NCI-H2171 treated with DMSO at 0.1 percent for 48 hours (cell line): ENCODE results near the gene ZNF628.
"Not testable (repeated sequence)": the region's sequence is repeated elsewhere in the genome, so short reads cannot be mapped to it uniquely, and the experiment has no call there.

Experiments
- DNase-seq: peaks from one replicate; lab custom pipeline; 2025; lab: John Stamatoyannopoulos, UW

Gene ZNF628

GRCh38 chr19:55484593-55485438 lies 8.4 kb downstream of the ZNF628 start, which contains the start of gene NAT14:
Gene NAT14, plus strand, starts transcription at chr19:55485188. Its CDS starts 521 bp downstream, at chr19:55485709.
- peak; percentile 88 for DNase-seq

- peak; percentile 95 for DNase-seq
These were observed 9.1 kb downstream of the ZNF628 start for GRCh38 chr19:55485439-55486011.

DNA sequence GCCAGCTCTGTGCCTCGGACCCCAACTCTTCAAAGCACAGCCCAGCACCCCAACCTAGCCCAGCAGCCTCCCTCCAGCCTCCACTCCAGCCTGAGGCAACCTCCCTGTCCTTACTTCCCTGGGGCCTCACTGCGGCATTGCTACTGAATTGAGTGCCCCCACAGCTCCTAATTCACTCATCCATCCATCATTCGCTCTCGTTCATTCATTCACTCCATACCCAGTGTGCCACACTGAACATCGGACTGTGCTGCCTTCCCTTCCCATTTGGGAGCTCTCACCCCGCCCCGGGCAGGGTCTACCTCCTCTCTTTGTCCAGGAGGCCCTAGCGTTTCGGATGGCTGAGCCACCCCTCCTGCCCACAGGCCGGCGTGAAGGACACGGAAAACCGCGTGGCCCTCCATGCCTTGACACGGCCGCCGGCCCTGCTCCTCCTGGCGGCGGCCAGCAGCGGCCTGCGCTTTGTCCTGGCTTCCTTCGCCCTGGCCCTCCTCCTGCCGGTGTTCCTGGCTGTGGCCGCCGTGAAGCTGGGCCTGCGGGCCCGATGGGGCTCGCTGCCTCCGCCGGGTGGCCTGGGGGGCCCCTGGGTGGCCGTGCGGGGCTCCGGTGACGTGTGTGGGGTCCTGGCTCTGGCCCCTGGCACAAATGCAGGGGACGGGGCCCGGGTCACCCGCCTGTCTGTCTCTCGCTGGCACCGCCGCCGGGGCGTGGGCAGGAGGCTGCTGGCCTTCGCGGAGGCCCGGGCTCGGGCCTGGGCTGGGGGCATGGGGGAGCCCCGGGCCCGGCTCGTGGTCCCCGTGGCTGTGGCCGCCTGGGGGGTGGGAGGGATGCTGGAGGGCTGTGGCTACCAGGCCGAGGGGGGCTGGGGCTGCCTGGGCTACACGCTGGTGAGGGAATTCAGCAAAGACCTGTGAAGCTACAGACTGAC lies 9.9 kb downstream of the ZNF628 start:
- no peak for DNase-seq

DNA sequence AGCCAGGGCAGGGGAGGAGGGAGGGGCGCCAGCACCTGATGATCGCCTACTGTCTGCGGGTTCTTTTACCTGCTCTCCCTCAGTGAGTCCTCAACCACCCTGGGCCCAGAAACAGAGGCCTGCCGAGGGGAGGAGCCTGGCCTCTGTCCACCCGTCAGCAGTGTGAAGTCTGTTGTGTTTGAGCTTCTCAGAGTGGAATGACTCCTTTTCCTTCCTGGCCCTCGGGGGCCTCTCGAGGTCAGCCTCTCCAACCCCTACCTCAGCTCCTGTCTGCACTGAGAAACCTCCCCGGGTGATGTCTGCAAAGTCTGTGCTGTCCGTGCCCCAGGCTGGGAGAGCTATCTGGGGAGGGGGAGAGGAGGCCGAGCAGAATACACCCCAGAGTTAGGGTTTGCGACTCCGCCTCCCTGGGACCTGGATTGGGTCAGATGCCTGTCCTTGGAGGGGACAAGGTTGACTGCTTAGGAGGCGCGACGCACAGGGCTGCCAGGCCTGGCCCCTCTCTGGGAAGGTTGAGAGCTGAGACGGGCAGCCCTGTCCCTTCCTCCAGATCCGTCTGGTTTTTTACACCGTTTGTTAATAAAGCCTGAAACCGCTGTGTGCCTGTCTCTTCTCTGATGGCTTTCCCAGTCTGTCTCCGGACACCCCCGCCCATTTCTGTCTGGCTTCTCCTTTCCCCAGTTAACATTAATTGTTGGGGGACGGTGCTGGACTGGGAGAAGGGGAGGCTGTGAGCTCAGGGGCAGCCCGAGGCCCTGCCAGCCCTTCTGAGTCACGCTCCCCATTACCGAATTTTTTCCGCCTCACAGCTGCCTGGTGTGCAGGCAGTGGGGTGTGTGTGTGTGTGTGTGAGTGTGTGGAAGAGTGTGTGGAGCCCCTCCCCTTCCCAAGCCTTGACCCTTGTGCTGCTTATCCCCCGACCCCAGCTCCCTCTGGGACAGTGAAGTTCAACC lies 10.8 kb downstream of the ZNF628 start:
- DNase-seq, result peak; percentile 59

- DNase-seq, result peak; percentile 38
These were observed 11.7 kb downstream of the ZNF628 start, which contains the start of gene SSC5D for GRCh38 chr19:55487924-55488687. Gene SSC5D, plus strand, starts transcription at chr19:55488436. Its CDS starts 154 bp downstream, at chr19:55488590.

GRCh38 chr19:55488986-55489710 lies 12.7 kb downstream of the ZNF628 start:
- peak; percentile 6 for DNase-seq

- no peak for DNase-seq
These were observed 13.5 kb downstream of the ZNF628 start for GRCh38 chr19:55489711-55490477.

DNA sequence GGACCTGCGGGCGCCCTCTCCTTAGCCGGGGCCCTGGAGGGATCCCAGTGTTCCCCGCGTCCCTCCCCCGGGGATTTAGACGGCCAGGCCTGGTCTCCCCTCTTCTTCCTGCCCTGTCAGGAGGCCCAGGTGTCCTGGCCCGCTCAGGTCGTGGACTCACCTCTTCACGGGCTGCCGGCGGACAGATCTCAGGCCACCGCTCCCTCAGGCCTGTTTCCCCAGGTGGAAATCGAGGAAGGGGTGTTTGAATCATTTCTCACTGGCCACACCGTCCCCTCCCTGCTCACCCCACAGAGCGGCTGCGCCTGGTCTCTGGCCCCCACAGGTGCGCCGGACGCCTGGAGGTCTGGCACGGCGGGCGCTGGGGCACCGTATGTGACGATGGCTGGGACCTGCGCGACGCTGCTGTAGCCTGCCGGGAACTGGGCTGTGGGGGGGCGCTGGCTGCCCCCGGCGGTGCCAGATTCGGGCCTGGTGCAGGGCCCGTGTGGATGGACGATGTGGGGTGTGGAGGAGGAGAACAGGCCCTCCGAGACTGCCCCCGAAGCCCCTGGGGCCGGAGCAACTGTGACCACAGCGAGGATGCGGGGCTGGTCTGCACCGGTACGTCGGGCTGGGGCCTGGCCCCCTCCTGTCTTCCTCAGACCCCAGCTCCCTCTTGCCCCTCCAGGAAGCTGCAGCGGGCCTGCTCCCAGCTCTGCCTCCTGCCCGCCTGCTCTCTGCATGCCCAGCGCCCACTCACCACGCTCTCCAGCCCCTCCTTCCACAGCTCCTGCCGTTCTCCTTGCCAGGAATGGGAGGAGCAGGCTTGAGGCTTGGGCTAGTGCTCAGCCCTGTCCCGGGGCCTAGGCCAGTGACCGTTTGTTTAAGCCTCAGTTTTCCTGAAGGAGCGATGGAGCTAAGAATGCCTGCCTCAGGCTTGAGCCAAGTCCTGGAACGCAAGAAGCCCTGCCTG lies 14.3 kb downstream of the ZNF628 start:
- DNase-seq, result no peak

DNA sequence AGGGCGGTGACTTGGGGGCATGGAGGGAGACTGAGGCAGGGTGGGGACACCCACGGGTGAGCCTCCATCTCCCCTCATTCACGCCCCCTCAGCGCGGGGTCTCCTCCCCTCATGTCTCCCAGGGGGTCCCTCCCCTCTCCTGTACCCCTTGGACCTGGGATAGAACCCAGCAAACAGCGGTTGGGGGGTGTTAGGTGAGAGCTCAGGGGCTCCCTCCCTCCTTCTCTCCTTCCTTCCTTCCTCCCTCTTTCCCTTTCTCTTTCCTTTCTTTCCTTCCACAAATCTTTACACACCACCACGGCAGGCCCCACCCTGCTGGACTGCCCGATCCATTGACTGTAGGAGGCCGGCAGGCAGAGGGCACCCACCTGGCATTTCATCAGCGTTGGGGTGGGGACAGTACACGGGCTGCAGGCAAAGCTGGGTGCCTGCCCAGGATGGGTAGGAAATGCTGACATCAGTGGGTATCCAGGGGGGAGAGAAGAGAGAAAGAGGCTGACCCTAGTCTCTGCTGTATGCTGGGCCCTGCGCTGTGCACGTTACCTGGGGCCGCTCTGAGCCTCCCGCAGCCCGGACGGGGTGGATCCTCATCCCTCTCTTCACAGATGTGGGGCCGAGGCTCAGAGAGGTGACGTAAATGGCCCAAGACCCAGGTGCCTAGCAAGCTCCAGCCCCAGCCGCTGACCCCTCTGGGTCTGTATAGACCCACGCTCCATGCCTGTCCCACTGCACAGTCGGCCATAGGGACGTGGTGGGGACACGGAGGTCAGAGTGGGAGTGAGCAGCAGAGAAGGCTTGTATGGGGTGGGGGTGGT lies 15.3 kb downstream of the ZNF628 start:
- no peak for DNase-seq

DNA sequence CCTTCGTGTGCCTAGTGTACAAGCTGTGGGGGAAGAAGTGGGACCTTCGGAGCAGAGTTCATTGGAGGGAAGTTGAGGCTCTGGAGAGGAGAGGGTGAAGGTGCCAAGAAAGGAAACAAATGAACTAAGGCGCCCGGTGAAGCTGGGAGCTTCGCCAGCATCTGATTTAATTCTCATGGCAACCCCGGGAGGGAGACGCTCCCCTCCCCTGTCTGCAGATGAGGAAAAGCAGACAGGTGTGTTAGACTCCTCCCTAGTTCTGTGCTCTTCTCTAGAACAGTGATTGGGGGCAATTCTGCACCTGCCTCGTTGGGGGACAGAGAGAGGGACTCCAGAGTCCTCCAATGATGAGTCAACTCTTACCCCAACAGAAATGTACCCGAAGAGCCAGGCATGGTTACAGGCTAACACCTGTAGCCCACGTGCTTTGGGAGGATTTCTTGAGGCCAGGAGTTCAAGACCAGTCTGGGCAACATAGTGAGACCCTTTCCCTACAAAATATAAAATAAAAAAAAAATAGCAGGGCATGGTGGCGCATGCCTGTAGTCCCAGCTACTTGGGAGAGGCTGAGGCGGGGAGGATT lies 16.0 kb downstream of the ZNF628 start:
- peak; percentile 60 for DNase-seq

DNA sequence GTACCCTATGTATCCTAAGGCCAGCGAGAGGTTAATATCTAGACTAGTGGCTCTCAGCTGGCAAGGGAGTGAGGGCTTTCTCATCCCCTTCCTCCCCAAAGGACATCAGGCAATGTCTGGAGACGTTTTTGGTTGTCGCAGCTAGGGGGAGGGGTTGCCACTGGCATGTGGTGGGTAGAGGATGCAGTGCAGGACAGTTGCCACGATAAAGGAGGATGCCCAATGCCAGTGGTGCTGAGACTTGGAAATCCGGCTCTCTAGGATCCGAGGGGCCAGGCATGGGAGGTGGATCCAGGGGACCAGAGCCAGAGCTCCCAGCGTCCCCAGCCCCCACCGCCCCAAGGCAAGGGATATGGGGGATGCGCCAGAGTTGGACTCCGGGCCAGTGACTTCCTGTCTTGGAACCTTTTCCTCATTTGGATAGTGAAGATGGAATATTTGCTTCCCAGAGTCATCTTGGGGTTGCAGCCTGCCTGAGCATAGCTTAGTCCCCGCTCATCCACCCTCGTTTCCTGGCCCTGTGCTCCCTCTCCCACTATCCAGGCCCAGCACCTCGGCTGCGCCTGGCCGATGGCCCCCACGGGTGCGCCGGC lies 16.7 kb downstream of the ZNF628 start:
- no peak for DNase-seq

DNA sequence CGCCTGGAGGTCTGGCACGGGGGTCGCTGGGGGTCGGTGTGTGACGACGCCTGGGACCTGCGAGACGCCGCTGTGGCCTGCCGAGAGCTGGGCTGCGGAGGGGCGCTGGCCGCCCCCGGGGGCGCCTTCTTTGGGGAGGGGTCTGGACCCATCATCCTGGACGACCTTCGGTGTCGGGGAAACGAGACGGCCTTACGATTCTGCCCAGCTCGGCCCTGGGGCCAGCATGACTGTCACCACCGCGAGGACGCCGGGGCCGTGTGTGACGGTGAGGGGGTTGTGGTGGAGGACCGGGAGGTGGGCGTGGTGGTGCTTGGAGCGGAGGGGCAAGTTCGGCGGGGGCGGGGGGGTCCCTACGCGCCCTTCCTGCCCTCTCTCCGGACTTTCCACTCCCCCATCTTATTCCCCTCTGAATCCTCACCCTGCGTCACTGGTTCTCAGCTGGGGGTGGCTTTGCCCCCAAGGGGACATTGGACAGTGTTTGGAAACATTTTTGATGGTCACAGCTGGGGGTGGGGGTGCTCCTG lies 17.3 kb downstream of the ZNF628 start:
- no peak for DNase-seq

DNA sequence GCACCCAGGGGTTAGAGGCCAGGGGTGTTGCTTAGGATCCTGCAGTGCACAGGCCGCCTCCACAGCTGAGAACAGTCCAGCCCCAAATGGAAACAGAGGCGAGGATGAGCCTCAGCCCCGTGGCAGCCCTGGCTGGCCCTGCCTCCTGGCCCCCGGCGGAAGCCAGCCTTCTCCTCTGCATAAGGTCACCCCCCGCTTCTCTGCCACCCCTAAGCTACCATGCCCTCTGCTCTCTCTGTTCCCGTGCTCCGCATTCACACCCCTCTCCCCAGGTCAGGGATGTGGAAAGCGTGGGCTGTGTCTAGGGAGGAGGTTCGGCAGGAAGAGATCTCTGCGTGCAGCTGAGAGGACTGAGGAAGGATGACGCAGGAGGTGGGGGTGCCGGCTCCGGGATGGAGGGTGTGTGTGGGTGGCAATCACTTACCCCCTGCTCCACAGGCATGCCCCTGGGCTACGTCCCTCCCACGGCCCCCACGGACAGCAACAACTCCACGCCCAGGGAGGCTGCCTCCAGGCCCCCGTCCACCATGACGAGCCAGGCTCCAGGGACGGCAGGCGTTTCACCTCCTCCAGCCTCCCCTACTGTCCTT lies 17.9 kb downstream of the ZNF628 start:
- DNase-seq, result no peak

DNA sequence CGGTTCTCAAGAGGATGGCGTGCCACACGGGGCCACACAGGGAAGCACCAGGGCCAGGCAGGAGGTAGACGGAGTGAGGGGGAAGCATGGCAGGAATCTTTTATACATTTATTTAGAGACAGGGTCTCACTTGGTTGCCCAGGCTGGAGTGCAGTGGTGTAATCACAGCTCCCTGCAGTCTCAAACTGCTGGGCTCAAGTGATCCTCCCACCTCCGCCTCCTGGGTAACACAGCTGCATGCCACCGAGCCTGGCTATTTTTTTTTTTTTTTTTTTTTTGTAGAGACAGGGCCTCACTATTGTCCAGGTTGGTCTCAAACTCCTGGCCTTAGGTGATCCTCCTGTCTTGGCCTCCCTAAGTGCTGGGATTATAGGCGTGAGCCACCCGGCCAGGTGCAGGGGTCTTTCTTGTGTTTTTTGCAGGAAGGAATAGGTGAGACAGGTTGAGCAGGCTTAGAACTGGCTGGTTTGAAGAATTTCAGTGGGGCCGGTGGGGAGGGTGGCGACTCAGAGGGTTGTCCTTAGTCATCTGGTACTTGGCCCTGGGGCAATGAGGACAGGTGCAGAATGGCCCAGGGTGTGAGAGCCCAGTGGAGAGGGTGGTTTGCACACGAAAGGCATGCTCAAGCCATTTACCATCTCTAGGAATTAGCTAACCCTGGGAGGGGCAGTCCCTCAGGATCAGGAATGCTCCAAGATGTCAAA lies 19.4 kb downstream of the ZNF628 start:
- no peak for DNase-seq

GRCh38 chr19:55496820-55497219 lies 20.4 kb downstream of the ZNF628 start:
- DNase-seq, result not testable (repeated sequence)
